A549 (cell line): ENCODE measurements around the gene IFITM10.

Experiments used
- CEBPB ChIP-seq, 2 experiments: fragments of >200 bp in 1 of 2; sonication (Bioruptor Twin) in 1 of 2; formaldehyde crosslinking in 1 of 2; IDR thresholded peaks; 2 replicates each; pipeline ENCODE4 v1.6.1; 2012 to 2016
- EP300 ChIP-seq, 2 experiments: fragments of >200 bp; sonication (Bioruptor Twin); formaldehyde crosslinking; IDR thresholded peaks; 2 replicates in 1 of 2; 3 replicates in 1 of 2; pipeline ENCODE4 v1.6.1; 2016 to 2017
- JUNB ChIP-seq: fragments of >200 bp; sonication (Bioruptor Twin); formaldehyde crosslinking; IDR thresholded peaks from 2 replicates; pipeline ENCODE4 v1.6.1; 2016
- POLR2A ChIP-seq: IDR thresholded peaks from 2 replicates; pipeline ENCODE4 v1.6.1; 2012; ENCODE audit warnings: mild to moderate bottlenecking, low read length
- RFX5 ChIP-seq: fragments of 450-650 bp; IDR thresholded peaks from 2 replicates; pipeline ENCODE4 v1.7.1; 2014; ENCODE audit warnings: antibody characterized with exemption, mild to moderate bottlenecking, moderate library complexity
- TF ChIP-seq, protein P1 (sequence below): fragments of >200 bp; sonication (Bioruptor Twin); formaldehyde crosslinking; IDR thresholded peaks from 3 replicates; pipeline ENCODE4 v1.5.1; 2016

DNA sequence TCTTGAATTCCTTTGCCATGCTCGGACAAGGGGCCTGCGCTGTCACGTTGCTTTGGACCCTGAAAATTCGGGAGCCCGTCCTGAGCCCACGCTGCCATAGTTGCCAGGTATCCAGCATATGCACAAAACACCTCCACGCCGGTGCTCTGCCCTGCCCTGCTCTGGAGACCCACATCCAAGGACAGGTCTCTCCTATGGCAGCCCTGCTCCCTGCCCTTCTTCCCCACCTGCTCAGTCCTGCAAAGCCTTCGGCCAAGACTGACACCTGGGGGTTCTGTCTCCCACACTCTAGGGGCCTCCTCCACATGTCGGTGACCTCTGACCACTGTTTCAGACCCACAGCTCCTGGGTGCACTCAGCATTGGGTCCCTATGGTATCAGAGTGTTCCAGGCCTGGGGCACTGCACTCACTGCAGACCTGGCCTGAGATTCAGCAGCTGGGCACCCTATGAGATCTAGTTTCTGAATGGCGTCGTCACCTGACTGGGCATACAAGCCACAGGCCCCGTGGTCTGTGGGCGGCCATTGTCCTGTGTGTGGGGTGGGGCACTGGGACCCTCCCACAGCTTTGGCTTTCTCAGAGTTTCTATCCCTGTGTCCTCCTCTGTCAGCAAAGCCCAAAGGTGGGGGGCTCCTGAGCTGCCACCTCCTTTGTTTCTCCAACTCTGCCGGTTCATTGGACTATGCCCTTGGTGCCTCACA, 55.4 kb downstream of the IFITM10 start:
- TF ChIP-seq, protein P1, sequence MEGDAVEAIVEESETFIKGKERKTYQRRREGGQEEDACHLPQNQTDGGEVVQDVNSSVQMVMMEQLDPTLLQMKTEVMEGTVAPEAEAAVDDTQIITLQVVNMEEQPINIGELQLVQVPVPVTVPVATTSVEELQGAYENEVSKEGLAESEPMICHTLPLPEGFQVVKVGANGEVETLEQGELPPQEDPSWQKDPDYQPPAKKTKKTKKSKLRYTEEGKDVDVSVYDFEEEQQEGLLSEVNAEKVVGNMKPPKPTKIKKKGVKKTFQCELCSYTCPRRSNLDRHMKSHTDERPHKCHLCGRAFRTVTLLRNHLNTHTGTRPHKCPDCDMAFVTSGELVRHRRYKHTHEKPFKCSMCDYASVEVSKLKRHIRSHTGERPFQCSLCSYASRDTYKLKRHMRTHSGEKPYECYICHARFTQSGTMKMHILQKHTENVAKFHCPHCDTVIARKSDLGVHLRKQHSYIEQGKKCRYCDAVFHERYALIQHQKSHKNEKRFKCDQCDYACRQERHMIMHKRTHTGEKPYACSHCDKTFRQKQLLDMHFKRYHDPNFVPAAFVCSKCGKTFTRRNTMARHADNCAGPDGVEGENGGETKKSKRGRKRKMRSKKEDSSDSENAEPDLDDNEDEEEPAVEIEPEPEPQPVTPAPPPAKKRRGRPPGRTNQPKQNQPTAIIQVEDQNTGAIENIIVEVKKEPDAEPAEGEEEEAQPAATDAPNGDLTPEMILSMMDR = no peak
- TF ChIP-seq POLR2A = no peak
- TF ChIP-seq JUNB = no peak
- TF ChIP-seq CEBPB (IDR thresholded peaks at IDR 0.05) = no peak
- no peak for TF ChIP-seq RFX5
- no peak for TF ChIP-seq EP300 (IDR thresholded peaks at IDR 0.05)
